PC-3 (cell line): ENCODE data around the gene PRSS36. TPM values are rescaled to one million over a fixed set of nuclear protein-coding genes. Genes with fewer than 3 reads are reported as not detected.

Experiments used
- ATAC-seq: fragments of 200-7000 bp; cut with Tn5 transposase; 2 replicates; pipeline ENCODE4 v1.9.1; 2020; ENCODE audit warnings: mild to moderate bottlenecking, moderate library complexity
- BruUV-seq: library from RNA; stranded (reverse); fragments of 400-500 nt; replicated peaks from 2 replicates; lab custom pipeline; 2021; lab: Mats Ljungman, UMichigan
- CTCF ChIA-PET: fragments of 300-600 bp; sonication (Branson Sonifier 250); formaldehyde crosslinking; loops from one replicate; lab custom pipeline; 2022; ENCODE audit warnings: antibody characterized with exemption; lab: Charles Lee
- POLR2A ChIA-PET: fragments of 300-600 bp; sonication (Branson Sonifier 250); formaldehyde crosslinking; loops from one replicate; lab custom pipeline; 2022; ENCODE audit warnings: antibody characterized with exemption; ENCODE audit not compliant: unreplicated experiment; lab: Charles Lee
- DNase-seq: peaks from one replicate; pipeline ENCODE4 v3.0.0-alpha.2; 2015
- H2AFZ ChIP-seq: fragments of 300-600 bp; sonication (generic); 2 replicates; pipeline ENCODE4 v1.6.0; 2016; ENCODE audit warnings: antibody characterized with exemption, low read length
- H3F3A ChIP-seq: fragments of 300-600 bp; sonication (generic); one replicate; pipeline ENCODE4 v1.6.0; 2017; ENCODE audit warnings: antibody characterized with exemption, low read length, control low read depth, mild to moderate bottlenecking; ENCODE audit not compliant: unreplicated experiment
- H3K27ac ChIP-seq: fragments of 300-600 bp; sonication (generic); 2 replicates; pipeline ENCODE4 v1.5.1; 2016; ENCODE audit warnings: mild to moderate bottlenecking, low read length
- H3K27me3 ChIP-seq: fragments of 300-600 bp; sonication (generic); 2 replicates; pipeline ENCODE4 v1.6.1; 2016; ENCODE audit warnings: low read length, mixed read lengths
- H3K36me3 ChIP-seq: fragments of 300-600 bp; sonication (generic); 2 replicates; pipeline ENCODE4 v1.6.1; 2016; ENCODE audit warnings: low read depth, mixed run types, low read length, mixed read lengths
- H3K4me1 ChIP-seq: fragments of 300-600 bp; sonication (generic); 2 replicates; pipeline ENCODE4 v1.5.1; 2016; ENCODE audit warnings: low read length; ENCODE audit not compliant: insufficient read depth
- H3K4me2 ChIP-seq: fragments of 300-600 bp; sonication (generic); 2 replicates; pipeline ENCODE4 v1.6.0; 2016; ENCODE audit warnings: low read length
- H3K4me3 ChIP-seq: fragments of 300-600 bp; sonication (generic); 2 replicates; pipeline ENCODE4 v1.5.1; 2016; ENCODE audit warnings: mild to moderate bottlenecking, low read length, mixed read lengths
- H3K79me2 ChIP-seq: fragments of 300-600 bp; sonication (generic); 2 replicates; pipeline ENCODE4 v1.6.1; 2017; ENCODE audit warnings: low read length, mixed read lengths
- H3K9ac ChIP-seq: fragments of 300-600 bp; sonication (generic); 2 replicates; pipeline ENCODE4 v1.6.0; 2016; ENCODE audit warnings: mild to moderate bottlenecking, low read length
- H3K9me2 ChIP-seq: fragments of 300-600 bp; sonication (generic); replicated peaks from 2 replicates; pipeline ENCODE4 v1.6.1; 2016; ENCODE audit warnings: mixed run types, low read length, mixed read lengths
- H3K9me3 ChIP-seq: fragments of 300-600 bp; sonication (generic); 2 replicates; pipeline ENCODE4 v1.6.1; 2016; ENCODE audit warnings: low read length, mixed read lengths
- H4K20me1 ChIP-seq: fragments of 300-600 bp; sonication (generic); 2 replicates; pipeline ENCODE4 v1.6.1; 2016; ENCODE audit warnings: low read length, mixed read lengths
- CTCF ChIP-seq: fragments of 300-600 bp; sonication (generic); conservative IDR thresholded peaks from 2 replicates; pipeline ENCODE4 v1.5.1; 2017; ENCODE audit warnings: antibody characterized with exemption, low read depth, mild to moderate bottlenecking, low read length
- EZH2 ChIP-seq: fragments of 300-600 bp; sonication (generic); IDR thresholded peaks from one replicate; pipeline ENCODE4 v1.6.1; 2017; ENCODE audit warnings: antibody characterized with exemption, mild to moderate bottlenecking, low read length; ENCODE audit not compliant: unreplicated experiment
- EZH2phosphoT487 ChIP-seq: fragments of 300-600 bp; sonication (generic); IDR thresholded peaks from 2 replicates; pipeline ENCODE4 v1.6.1; 2018; ENCODE audit warnings: mild to moderate bottlenecking, antibody characterized with exemption, low read length, borderline replicate concordance
- intact Hi-C: fragments of 100-400 bp; cut with micrococcal nuclease; formaldehyde crosslinking; loops from 2 replicates; pipeline ENCODE4 v1.9.0; 2023
- total RNA-seq: library from RNA; depleted of rRNA; stranded (reverse); fragments of >200 nt; gene quantifications from 2 replicates; pipeline ENCODE4 v1.2.3, GENCODE V29; 2014

PRSS36 gene
- total RNA-seq, 1 experiment from 2014 or later: 0.51 TPM

DNA sequence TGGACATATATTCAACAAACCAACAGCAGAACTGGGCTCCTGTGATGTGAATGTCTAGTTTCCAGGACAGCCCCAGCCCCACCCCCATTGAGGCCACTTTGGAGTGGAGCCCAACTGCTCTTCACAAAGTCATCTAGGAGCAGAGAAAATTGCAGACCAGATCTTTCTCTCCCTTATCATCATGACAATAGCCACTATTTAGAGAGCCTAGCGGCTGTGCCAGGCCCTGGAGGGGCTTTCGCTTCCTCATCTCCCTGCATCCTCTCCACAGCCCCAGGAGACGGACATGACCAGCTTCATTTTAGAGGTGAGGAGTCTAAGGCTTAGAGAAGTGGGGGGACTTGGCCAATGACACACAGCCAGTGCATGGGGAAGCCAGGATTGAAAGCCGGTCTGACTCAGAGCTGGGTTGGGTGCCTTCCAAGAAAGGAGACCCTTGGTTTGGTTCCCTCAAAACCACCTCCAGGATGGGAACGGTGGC, 15.7 kb downstream of the PRSS36 start:
- H3K79me2 ChIP-seq: no peaks in the 10 kb centered on the region
- peak overlapping the region; percentile 72 for H3K4me2 ChIP-seq
- intact Hi-C loops: no loop called here
- H3K4me1 ChIP-seq: peaks cover 37% of the 10 kb centered on the region
- H3K9ac ChIP-seq: no peak overlapping the region
- H4K20me1 ChIP-seq: no peaks in the 10 kb centered on the region
- no peaks in the 10 kb centered on the region for H3K9me3 ChIP-seq
- H2AFZ ChIP-seq: no peak overlapping the region
- no TSS peak for BruUV-seq
- ATAC-seq: no peak
- ChIA-PET CTCF (no interaction called here), POLR2A (no interaction called here)
- H3K36me3 ChIP-seq: no peaks in the 10 kb centered on the region; the same call in 1 of the 2 replicates
- no peak for DNase-seq
- no peaks in the 10 kb centered on the region for H3F3A ChIP-seq
- H3K9me2 ChIP-seq: no peaks in the 10 kb centered on the region
- TF ChIP-seq CTCF (no peak), EZH2phosphoT487 (no peak), EZH2 (no peak)
- no peak overlapping the region for H3K27ac ChIP-seq
- H3K4me3 ChIP-seq: no peak overlapping the region
- H3K27me3 ChIP-seq: no peaks in the 10 kb centered on the region

DNA sequence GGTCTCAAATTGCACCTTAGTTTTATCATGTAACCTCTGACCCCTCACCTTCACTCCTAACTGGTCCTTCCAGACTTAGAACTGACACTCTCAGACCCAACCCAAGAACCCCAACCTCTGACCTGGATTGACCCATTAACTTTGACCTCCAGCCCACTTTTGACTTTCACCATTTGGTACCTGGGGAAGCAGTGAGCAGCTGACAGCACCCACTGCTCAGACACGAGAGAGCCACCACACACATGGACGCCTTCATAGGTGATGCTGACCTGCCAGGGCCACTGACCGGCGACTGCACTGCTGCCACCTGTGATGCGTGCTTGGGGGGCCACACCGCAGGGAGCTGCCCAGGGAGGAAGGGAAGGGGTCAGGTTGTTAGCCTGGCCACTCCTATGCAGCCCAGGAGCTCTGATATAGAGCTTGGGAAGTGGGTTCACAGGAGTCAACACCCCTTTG, 16.8 kb downstream of the PRSS36 start:
- ChIA-PET CTCF (no interaction called here), POLR2A (no interaction called here)
- Histone ChIP-seq H3K9me3 (no peaks in the 10 kb centered on the region), H3K36me3 (no peaks in the 10 kb centered on the region; the same call in 1 of the 2 replicates), H3K4me3 (no peak overlapping the region), H3K79me2 (no peaks in the 10 kb centered on the region), H3K4me2 (no peak overlapping the region), H3K27ac (no peak overlapping the region), H3K27me3 (no peaks in the 10 kb centered on the region), H4K20me1 (no peaks in the 10 kb centered on the region), H2AFZ (no peak overlapping the region), H3F3A (no peaks in the 10 kb centered on the region), H3K9me2 (no peaks in the 10 kb centered on the region), H3K9ac (no peak overlapping the region), H3K4me1 (peaks cover 34% of the 10 kb centered on the region)
- intact Hi-C loops: no loop called here
- TF ChIP-seq CTCF (no peak), EZH2phosphoT487 (no peak), EZH2 (no peak)
- no TSS peak for BruUV-seq
- ATAC-seq (no peak), DNase-seq (no peak)

- no TSS peak for BruUV-seq
- H3K36me3 ChIP-seq: no peaks in the 10 kb centered on the region; the same call in 1 of the 2 replicates
- no peaks in the 10 kb centered on the region for H3K9me3 ChIP-seq
- no peak overlapping the region for H3K27ac ChIP-seq
- POLR2A ChIA-PET: no interaction called here
- no peak overlapping the region for H2AFZ ChIP-seq
- no peaks in the 10 kb centered on the region for H3F3A ChIP-seq
- H3K9ac ChIP-seq: no peak overlapping the region
- peaks cover 34% of the 10 kb centered on the region for H3K4me1 ChIP-seq
- no peaks in the 10 kb centered on the region for H3K9me2 ChIP-seq
- intact Hi-C loops: no loop called here
- no peak overlapping the region for H3K4me3 ChIP-seq
- no peak for DNase-seq
- TF ChIP-seq EZH2: no peak
- TF ChIP-seq EZH2phosphoT487: no peak
- TF ChIP-seq CTCF: no peak
- CTCF ChIA-PET: no interaction called here
- no peaks in the 10 kb centered on the region for H3K27me3 ChIP-seq
- ATAC-seq: no peak
- H4K20me1 ChIP-seq: no peaks in the 10 kb centered on the region
- H3K79me2 ChIP-seq: no peaks in the 10 kb centered on the region
- no peak overlapping the region for H3K4me2 ChIP-seq
Observed at GRCh38 chr16:31132303-31132979, 17.4 kb downstream of the PRSS36 start.
